Psoas muscle (tissue), 8 donors: ENCODE measurements around the gene CACNA2D4. TPM values are rescaled to one million over a fixed set of nuclear protein-coding genes. Genes with fewer than 3 reads are reported as not detected.

ENCODE experiments used
- ATAC-seq, 4 donors: fragments of 200-7000 bp; cut with Tn5 transposase; one replicate each; pipeline ENCODE4 v1.9.1; 2020; ENCODE audit warnings: moderate library complexity in 3 of 4, mild to moderate bottlenecking in 2 of 4
- DNase-seq, 2 donors: peaks; one replicate each; pipeline ENCODE4 v3.0.0-alpha.2; 2020
- H3K27ac ChIP-seq: fragments of 200-600 bp; one replicate; pipeline ENCODE4 v1.8.0; 2022
- H3K27me3 ChIP-seq, 3 donors: fragments of 200-600 bp in 1 of 3; one replicate each; pipeline versions ENCODE4 v1.6.1 to v1.8.0; 2013 to 2022; ENCODE audit warnings: low read length in 2 of 3, mild to moderate bottlenecking in 2 of 3, moderate library complexity in 1 of 3; ENCODE audit not compliant: insufficient read depth in 3 of 3
- H3K36me3 ChIP-seq, 2 donors: fragments of 200-600 bp in 1 of 2; one replicate each; pipeline versions ENCODE4 v1.6.1 to v1.8.0; 2013 to 2022; ENCODE audit warnings: low read depth in 1 of 2, mild to moderate bottlenecking in 1 of 2, moderate library complexity in 1 of 2; ENCODE audit not compliant: insufficient read depth in 1 of 2
- H3K4me1 ChIP-seq: fragments of 200-600 bp; one replicate; pipeline ENCODE4 v1.8.0; 2022
- H3K4me3 ChIP-seq: fragments of 200-600 bp; one replicate; pipeline ENCODE4 v1.8.0; 2022; ENCODE audit warnings: mild to moderate bottlenecking
- H3K9me3 ChIP-seq: fragments of 200-600 bp; one replicate; pipeline ENCODE4 v1.8.0; 2022
- WGBS, 3 donors: extraction: QIAGEN DNeasy Blood & Tissue Kit; methylation state at CpG; one replicate each; pipeline versions ENCODE4 v1.1.6 to v1.1.7; 2013; 5-methylcytosine and 5-hydroxymethylcytosine counted together
- intact Hi-C, 2 donors: fragments of 100-400 bp; cut with DNase I; formaldehyde crosslinking; loops; one replicate each; pipeline versions ENCODE4 v1.11.0 to v1.14.2; 2022
- polyA plus RNA-seq, 3 donors: library from polyadenylated mRNA; stranded (reverse); fragments of 200-250 nt; gene quantifications; one replicate each; pipeline ENCODE4 v1.2.3, GENCODE V29; 2013
- total RNA-seq, 4 donors: library from RNA; stranded (reverse); fragmentation: NEBNext Ultra II Directional in 2 of 4; extraction: Animal tissue kit (Norgen Biotek cat#: 25700) in 2 of 4; gene quantifications; one replicate each; pipeline versions ENCODE4 v1.2.1 to v1.2.4, GENCODE V29; 2021 to 2023
- TF ChIP-seq, protein P1 (sequence below): fragments of 200-600 bp; IDR thresholded peaks from one replicate; pipeline ENCODE4 v1.8.0; 2022; ENCODE audit warnings: antibody characterized with exemption
- donor health status: healthy with polysubstance abuse.
- donor health status: DM: no; HTN: no; CAD: no; lungs with moderate emphysema.
- donor health status: Bipolar disorder and iron deficiency.
- donor health status: healthy.
- donor health status: DM: yes; HTN: yes; CAD: no.
- donor health status: DM: no; HTN: no; CAD: no.
- donor health status: DM: no; HTN: no; CAD: no.
- donor health status: DM: yes; HTN: yes; CAD: no.

CACNA2D4 gene
- total and polyA plus RNA-seq, 7 donors = 0.74 to 1.8 (median 0.93) TPM

DNA sequence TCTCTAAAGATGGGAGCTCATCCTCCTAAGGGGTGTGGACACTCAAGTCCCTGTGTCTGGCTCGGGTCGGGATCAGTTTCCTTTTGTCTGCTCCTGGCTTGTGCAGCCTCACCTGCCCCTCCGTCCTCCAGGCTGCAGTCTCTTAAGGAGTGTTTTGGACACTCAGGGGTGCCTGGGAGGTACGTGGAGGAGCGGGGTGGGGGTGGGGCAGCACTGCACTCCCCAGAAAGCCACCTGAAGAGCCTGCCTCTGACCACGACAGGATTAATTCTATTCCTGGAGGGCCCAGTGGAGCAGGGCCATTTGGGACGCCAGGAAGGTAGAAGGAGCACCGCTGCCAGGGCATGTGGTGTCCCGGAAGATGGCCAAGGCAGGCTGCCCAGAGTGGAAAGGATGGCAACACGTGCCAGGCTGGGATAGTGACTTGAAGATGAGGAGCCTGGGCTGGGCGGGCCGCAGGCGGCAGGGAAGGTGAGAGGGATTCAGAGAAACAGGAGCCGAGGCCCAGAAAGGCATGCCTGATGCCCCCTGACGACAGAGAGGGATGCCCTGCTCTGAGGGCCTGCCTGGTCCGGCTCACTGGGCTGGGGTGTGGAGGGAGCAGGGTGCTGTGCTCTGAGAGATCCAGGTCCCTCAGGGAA is 112.9 kb downstream of the CACNA2D4 start:
- peak; percentile 67 to 94 (median 90) for ATAC-seq
- WGBS, 3 donors = 37 to 58% (median 43%) methylated on average over 16 of the region's 16 CpGs
- Histone ChIP-seq H3K9me3 (no peaks in the 10 kb centered on the region), H3K4me3 (no peak overlapping the region), H3K36me3 (no peaks in the 10 kb centered on the region), H3K27me3 (no peaks in the 10 kb centered on the region), H3K4me1 (peaks cover 15% of the 10 kb centered on the region), H3K27ac (peak overlapping the region; percentile 55)
- TF ChIP-seq, protein P1, sequence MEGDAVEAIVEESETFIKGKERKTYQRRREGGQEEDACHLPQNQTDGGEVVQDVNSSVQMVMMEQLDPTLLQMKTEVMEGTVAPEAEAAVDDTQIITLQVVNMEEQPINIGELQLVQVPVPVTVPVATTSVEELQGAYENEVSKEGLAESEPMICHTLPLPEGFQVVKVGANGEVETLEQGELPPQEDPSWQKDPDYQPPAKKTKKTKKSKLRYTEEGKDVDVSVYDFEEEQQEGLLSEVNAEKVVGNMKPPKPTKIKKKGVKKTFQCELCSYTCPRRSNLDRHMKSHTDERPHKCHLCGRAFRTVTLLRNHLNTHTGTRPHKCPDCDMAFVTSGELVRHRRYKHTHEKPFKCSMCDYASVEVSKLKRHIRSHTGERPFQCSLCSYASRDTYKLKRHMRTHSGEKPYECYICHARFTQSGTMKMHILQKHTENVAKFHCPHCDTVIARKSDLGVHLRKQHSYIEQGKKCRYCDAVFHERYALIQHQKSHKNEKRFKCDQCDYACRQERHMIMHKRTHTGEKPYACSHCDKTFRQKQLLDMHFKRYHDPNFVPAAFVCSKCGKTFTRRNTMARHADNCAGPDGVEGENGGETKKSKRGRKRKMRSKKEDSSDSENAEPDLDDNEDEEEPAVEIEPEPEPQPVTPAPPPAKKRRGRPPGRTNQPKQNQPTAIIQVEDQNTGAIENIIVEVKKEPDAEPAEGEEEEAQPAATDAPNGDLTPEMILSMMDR = no peak
- intact Hi-C loops = no loop called here
- DNase-seq = peak; percentile 49 to 91

DNA sequence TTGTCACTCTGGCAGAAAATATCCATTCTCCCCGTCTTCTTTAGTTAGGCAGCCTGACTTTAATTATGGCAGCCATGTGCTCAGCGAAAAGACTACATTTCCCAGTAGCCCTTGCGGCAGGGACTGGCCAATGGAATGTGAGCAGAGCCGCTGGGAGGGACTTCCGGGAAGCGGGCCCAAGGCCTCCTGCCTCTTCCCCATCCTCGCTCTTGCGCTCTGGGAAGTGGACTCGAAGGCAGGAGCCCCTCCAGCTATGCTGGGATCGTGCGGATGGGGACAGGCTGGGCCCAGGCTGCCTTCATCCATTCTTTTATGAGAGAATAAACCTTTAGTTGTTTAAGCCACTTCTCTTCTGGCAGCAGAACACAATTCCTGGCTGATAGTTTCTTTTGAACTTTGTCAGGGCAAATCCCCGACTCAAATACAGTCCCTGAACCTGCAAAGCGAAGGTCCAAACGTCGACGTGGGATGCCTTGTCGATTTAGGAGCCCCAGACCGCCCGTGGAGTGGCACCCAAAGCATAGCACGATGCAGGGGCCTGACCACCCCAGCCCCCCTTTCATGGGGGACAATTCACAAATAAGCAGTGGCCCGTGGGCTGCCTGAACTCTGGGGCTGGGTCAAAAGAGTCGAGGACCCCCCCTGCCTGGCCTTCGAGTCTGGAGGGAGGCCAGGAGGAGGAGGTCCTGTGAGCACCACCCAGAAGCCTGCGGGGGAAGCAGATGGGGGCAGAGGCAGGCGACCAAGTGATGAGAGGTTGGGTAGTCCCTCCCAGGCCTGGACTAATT is 113.7 kb downstream of the CACNA2D4 start:
- peak; percentile 90 to 93 for DNase-seq
- H3K4me1 ChIP-seq = peaks cover 15% of the 10 kb centered on the region
- H3K27me3 ChIP-seq = no peaks in the 10 kb centered on the region
- no peaks in the 10 kb centered on the region for H3K36me3 ChIP-seq
- intact Hi-C loops = no loop called here
- ATAC-seq = peak; percentile 77 to 94 (median 88)
- no peak overlapping the region for H3K4me3 ChIP-seq
- H3K9me3 ChIP-seq = no peaks in the 10 kb centered on the region
- 63 to 70% (median 65%) methylated on average over 25 of the region's 25 CpGs for WGBS, 3 donors
- peak overlapping the region; percentile 55 for H3K27ac ChIP-seq
- TF ChIP-seq, protein P1 = no peak

DNA sequence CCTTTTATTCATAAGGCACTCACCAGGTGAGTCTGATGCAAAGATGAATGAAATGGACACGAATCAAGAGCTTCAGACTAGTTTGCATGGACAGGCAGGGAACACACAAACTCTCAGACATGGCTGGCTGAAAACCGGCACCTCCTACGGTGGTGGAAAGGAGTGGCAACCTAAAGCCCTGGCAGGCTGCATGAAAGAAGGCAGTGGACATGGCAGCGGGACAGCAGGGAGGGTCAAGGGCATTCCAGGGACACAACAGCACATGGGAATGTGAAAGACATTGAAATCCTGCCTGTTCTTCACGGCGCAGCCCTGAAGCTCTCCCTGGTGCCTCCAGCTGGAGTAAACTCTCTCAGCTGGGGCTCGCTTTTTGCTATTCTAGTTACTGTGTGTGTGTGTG is 114.7 kb downstream of the CACNA2D4 start:
- 44 to 53% (median 53%) methylated on average over 5 to 7 of the region's 7 CpGs for WGBS, 3 donors
- peaks cover 15% of the 10 kb centered on the region for H3K4me1 ChIP-seq
- H3K27me3 ChIP-seq = no peaks in the 10 kb centered on the region
- H3K27ac ChIP-seq = no peak overlapping the region
- TF ChIP-seq, protein P1 = no peak
- no peaks in the 10 kb centered on the region for H3K36me3 ChIP-seq
- DNase-seq = peak in 1 of 2 donors; percentile 34
- intact Hi-C loops = no loop called here
- no peak for ATAC-seq
- H3K4me3 ChIP-seq = no peak overlapping the region
- no peaks in the 10 kb centered on the region for H3K9me3 ChIP-seq

DNA sequence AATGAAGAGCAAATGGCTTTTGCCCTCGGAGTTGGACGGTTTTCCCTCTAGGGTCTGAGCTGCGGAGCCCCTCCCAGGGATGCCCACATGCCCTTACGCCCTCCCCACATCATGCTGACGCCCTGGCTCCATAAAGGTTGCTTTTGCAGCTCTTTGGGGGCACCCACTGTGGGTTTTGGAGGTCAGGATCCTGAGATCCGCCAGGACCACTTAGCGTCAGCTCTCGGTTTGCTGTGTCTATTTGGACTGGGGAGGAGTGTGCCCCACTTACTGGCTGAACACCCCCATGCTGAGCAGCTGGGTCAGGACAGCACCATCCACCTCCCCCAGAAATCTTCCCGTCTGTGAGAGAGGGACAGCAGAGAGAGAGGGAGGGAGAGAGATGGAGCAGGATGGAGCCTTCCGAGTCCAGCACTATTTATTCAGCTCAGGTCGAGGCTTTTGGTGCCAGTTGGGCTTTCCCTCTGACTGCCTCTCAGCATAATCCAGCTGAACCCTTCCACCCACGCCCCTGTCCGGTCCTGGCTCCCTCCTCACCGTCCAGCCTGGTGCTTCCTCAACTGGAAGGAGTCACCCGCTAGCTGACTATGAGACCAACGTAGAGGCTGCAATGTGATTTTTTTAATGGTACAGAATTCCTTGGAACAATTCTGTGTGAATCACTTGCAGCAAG is 117.0 kb downstream of the CACNA2D4 start:
- H3K27ac ChIP-seq = no peak overlapping the region
- ATAC-seq = no peak
- intact Hi-C loops = no loop called here
- 61 to 72% (median 65%) methylated on average over 15 to 16 of the region's 16 CpGs for WGBS, 3 donors
- H3K36me3 ChIP-seq = no peaks in the 10 kb centered on the region
- no peak overlapping the region for H3K4me3 ChIP-seq
- no peaks in the 10 kb centered on the region for H3K27me3 ChIP-seq
- no peaks in the 10 kb centered on the region for H3K9me3 ChIP-seq
- TF ChIP-seq, protein P1 = no peak
- peaks cover 17% of the 10 kb centered on the region for H3K4me1 ChIP-seq
- no peak for DNase-seq
